Measurements from ENCODE around the gene PLXNA2.

PLXNA2 gene

GRCh38 chr1:208182880-208183645, 61.1 kb downstream of the PLXNA2 start:
- no peak for DNase-seq (ENCODE audit: low read depth in 2 of 2)

- no peak for DNase-seq (ENCODE audit: low read depth in 2 of 2)
Observed at GRCh38 chr1:208181364-208181763, 62.8 kb downstream of the PLXNA2 start.

GRCh38 chr1:208180421-208180820, 63.8 kb downstream of the PLXNA2 start:
- DNase-seq (ENCODE audit: low read depth in 2 of 2) = no peak

GRCh38 chr1:208179961-208180409, 64.2 kb downstream of the PLXNA2 start:
- no peak for DNase-seq (ENCODE audit: low read depth in 2 of 2)

GRCh38 chr1:208179263-208179816, 64.8 kb downstream of the PLXNA2 start:
- no peak for DNase-seq (ENCODE audit: low read depth in 2 of 2)

GRCh38 chr1:208178091-208178529, 66.1 kb downstream of the PLXNA2 start:
- DNase-seq (ENCODE audit: low read depth in 2 of 2) = no peak

GRCh38 chr1:208177656-208178055, 66.5 kb downstream of the PLXNA2 start:
- DNase-seq (ENCODE audit: low read depth in 2 of 2) = no peak

- no peak for DNase-seq (ENCODE audit: low read depth in 2 of 2)
Observed at GRCh38 chr1:208176649-208177048, 67.5 kb downstream of the PLXNA2 start.

- DNase-seq (ENCODE audit: low read depth in 2 of 2) = no peak
Observed at GRCh38 chr1:208175508-208175895, 68.7 kb downstream of the PLXNA2 start.

GRCh38 chr1:208174731-208175507, 69.3 kb downstream of the PLXNA2 start:
- no peak for DNase-seq (ENCODE audit: low read depth in 2 of 2)

- no peak for DNase-seq (ENCODE audit: low read depth in 2 of 2)
Observed at GRCh38 chr1:208174200-208174599, 70.0 kb downstream of the PLXNA2 start.

- DNase-seq (ENCODE audit: low read depth in 2 of 2) = no peak
Observed at GRCh38 chr1:208173749-208174148, 70.4 kb downstream of the PLXNA2 start.

- no peak for DNase-seq (ENCODE audit: low read depth in 2 of 2)
Observed at GRCh38 chr1:208172423-208173145, 71.6 kb downstream of the PLXNA2 start.

GRCh38 chr1:208171616-208172422, 72.4 kb downstream of the PLXNA2 start:
- DNase-seq (ENCODE audit: low read depth in 2 of 2) = no peak

- no peak for DNase-seq (ENCODE audit: low read depth in 2 of 2)
Observed at GRCh38 chr1:208170252-208170651, 73.9 kb downstream of the PLXNA2 start.

- no peak for DNase-seq (ENCODE audit: low read depth in 2 of 2)
Observed at GRCh38 chr1:208169081-208169879, 74.9 kb downstream of the PLXNA2 start.

- DNase-seq (ENCODE audit: low read depth in 2 of 2) = no peak
Observed at GRCh38 chr1:208167261-208167869, 76.8 kb downstream of the PLXNA2 start.

- DNase-seq (ENCODE audit: low read depth in 2 of 2) = no peak
Observed at GRCh38 chr1:208166340-208167138, 77.6 kb downstream of the PLXNA2 start.

GRCh38 chr1:208165659-208166058, 78.5 kb downstream of the PLXNA2 start:
- peak; percentile 78 to 79 for DNase-seq (ENCODE audit: low read depth in 2 of 2)

Data from fibroblast of skin of left quadriceps (primary cell).